Measurements from ENCODE around the gene MYOCOS.

DNA sequence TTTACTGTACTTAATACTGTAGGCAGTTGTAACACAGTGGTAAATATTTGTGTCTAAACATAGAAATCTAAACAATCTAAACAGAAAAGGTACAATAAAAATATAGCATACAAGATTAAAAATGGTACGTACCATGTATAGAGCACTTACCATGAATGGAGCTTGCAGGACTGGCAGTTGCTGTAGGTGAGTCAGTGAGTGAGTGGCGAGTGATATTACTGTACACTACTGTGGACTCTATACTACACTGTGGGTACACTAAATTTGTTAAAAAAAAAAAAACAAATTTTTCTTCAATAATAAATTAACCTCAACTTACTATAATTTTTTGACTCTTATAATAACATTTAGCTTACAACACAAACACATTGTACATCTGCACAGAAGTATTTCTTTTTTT, 39.5 kb upstream of the MYOCOS start:
- TF ChIP-seq, protein P1, sequence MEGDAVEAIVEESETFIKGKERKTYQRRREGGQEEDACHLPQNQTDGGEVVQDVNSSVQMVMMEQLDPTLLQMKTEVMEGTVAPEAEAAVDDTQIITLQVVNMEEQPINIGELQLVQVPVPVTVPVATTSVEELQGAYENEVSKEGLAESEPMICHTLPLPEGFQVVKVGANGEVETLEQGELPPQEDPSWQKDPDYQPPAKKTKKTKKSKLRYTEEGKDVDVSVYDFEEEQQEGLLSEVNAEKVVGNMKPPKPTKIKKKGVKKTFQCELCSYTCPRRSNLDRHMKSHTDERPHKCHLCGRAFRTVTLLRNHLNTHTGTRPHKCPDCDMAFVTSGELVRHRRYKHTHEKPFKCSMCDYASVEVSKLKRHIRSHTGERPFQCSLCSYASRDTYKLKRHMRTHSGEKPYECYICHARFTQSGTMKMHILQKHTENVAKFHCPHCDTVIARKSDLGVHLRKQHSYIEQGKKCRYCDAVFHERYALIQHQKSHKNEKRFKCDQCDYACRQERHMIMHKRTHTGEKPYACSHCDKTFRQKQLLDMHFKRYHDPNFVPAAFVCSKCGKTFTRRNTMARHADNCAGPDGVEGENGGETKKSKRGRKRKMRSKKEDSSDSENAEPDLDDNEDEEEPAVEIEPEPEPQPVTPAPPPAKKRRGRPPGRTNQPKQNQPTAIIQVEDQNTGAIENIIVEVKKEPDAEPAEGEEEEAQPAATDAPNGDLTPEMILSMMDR (IDR thresholded peaks at IDR 0.05; ENCODE audit: insufficient read depth, low read length), result no peak
- TF ChIP-seq POLR2AphosphoS5 (IDR thresholded peaks at IDR 0.05; ENCODE audit: low read depth), result no peak
- no peak for TF ChIP-seq GABPA (IDR thresholded peaks at IDR 0.05; ENCODE audit: low read depth)
